ENCODE measurements around the gene CYP2D6. TPM values are rescaled to one million over a fixed set of nuclear protein-coding genes. Genes with fewer than 3 reads are reported as not detected.
"Not testable (repeated sequence)": the region's sequence is repeated elsewhere in the genome, so short reads cannot be mapped to it uniquely, and the experiment has no call there.

CYP2D6 gene
- total RNA-seq, 1 experiment from 2014 or later: 6.7 TPM

DNA sequence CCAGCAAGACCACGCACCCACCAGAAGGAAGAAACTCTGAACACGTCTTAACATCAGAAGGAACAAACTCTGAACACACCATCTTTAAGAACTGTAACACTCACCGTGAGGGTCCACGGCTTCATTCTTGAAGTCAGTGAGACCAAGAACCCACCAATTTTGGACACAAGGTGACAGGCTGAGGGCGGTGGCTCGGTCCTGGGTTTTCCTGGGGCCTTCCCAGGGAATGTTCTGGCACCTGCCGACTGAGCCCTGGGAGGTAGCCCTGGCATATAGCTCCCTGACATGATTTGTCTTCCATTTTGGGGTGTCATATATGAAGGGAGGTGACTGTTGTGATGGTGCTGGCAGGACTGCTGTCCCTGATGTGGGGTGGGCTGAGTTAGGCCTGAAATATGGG is 8.9 kb upstream of the CYP2D6 start:
- DNase-seq: not testable (repeated sequence)

DNA sequence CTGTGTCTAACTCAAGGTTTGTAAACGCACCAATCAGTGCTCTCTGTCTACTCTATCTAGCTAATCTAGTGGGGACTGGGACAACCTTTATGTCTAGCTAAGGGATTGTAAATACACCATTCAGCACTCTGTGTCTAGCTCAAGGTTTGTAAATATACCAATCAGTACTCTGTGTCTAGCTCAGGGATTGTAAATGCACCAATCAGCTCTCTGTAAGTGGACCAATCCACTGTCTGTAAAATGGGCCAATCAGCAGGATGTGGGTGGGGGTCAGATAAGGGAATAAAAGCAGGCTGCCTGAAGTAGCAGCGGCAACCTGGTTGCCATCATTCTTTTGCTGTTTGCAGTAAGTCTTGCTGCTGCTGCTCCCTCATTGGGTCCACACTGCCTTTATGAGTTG is 8.4 kb upstream of the CYP2D6 start:
- Histone ChIP-seq H3K9me3 (ENCODE audit: insufficient read depth, low read depth) (no peaks in the 10 kb centered on the region), H3K4me2 (no peak overlapping the region), H3K27me3 (ENCODE audit: insufficient read depth, low read depth) (no peaks in the 10 kb centered on the region), H3K4me1 (replicated peaks; ENCODE audit: insufficient read depth) (no peaks in the 10 kb centered on the region), H3K36me3 (ENCODE audit: low read depth) (no peaks in the 10 kb centered on the region), H3K4me3 (no peak overlapping the region), H3K27ac (no peak overlapping the region), H3K79me2 (ENCODE audit: low read depth) (no peaks in the 10 kb centered on the region), H3K9me2 (ENCODE audit: insufficient read depth) (no peaks in the 10 kb centered on the region), H4K20me1 (ENCODE audit: insufficient read depth) (no peaks in the 10 kb centered on the region), H2AFZ (no peak overlapping the region), H3F3A (ENCODE audit: insufficient read depth, low read depth) (no peaks in the 10 kb centered on the region)
- no peak for TF ChIP-seq EZH2 (IDR thresholded peaks at IDR 0.05; ENCODE audit: low read depth)
- TF ChIP-seq, protein P1, sequence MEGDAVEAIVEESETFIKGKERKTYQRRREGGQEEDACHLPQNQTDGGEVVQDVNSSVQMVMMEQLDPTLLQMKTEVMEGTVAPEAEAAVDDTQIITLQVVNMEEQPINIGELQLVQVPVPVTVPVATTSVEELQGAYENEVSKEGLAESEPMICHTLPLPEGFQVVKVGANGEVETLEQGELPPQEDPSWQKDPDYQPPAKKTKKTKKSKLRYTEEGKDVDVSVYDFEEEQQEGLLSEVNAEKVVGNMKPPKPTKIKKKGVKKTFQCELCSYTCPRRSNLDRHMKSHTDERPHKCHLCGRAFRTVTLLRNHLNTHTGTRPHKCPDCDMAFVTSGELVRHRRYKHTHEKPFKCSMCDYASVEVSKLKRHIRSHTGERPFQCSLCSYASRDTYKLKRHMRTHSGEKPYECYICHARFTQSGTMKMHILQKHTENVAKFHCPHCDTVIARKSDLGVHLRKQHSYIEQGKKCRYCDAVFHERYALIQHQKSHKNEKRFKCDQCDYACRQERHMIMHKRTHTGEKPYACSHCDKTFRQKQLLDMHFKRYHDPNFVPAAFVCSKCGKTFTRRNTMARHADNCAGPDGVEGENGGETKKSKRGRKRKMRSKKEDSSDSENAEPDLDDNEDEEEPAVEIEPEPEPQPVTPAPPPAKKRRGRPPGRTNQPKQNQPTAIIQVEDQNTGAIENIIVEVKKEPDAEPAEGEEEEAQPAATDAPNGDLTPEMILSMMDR (conservative IDR thresholded peaks at IDR 0.05): no peak
- no peak for DNase-seq
- no TSS peak for BruUV-seq (replicated peaks)
- POLR2A ChIA-PET (ENCODE audit: unreplicated experiment): no interaction called here
- CTCF ChIA-PET: no interaction called here
- intact Hi-C loops (cut with micrococcal nuclease; ENCODE audit: unreplicated experiment): no loop called here

More for the DNA sequence above, 8.9 kb upstream of the CYP2D6 start:
- CTCF ChIA-PET; H3F3A ChIP-seq (ENCODE audit: insufficient read depth, low read depth); H3K4me1 ChIP-seq (replicated peaks; ENCODE audit: insufficient read depth); H2AFZ ChIP-seq; intact Hi-C loops (cut with micrococcal nuclease; ENCODE audit: unreplicated experiment); H3K36me3 ChIP-seq (ENCODE audit: low read depth); H3K27me3 ChIP-seq (ENCODE audit: insufficient read depth, low read depth); H3K4me3 ChIP-seq; POLR2A ChIA-PET (ENCODE audit: unreplicated experiment); H3K4me2 ChIP-seq; H3K79me2 ChIP-seq (ENCODE audit: low read depth); BruUV-seq (replicated peaks); H3K27ac ChIP-seq; H3K9me2 ChIP-seq (ENCODE audit: insufficient read depth); H4K20me1 ChIP-seq (ENCODE audit: insufficient read depth); H3K9me3 ChIP-seq (ENCODE audit: insufficient read depth, low read depth): not testable (repeated sequence)

DNA sequence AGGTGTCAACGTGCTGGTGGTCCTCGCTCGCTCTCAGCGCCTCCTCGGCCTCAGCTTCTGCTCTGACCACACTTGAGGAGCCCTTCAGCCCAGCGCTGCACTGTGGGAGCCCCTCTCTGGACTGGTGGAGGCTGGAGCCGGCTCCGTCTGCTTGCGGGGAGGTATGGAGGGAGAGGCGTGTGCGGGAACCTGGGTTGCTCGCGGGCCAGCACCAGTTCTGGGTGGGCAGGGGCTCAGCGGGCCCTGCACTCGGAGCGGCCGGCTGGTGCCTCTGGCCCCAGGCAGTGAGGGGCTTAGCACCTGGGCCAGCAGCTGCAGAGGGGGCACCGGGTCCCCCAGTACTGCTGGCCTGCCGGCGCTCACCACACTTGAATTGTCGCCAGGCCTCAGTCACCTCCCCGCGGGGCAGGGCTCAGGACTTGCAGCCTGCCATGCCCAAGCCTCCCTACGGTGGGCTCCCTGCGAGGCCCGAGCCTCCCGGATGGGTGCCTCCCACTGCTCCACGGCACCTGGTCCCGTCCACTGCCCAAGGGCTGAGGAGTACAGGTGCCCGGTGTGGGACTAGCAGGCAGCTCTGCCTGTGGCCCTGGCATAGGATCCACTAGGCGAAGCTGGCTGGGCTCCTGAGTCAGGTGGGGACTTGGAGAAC is 7.6 kb upstream of the CYP2D6 start:
- no peak for TF ChIP-seq EZH2 (IDR thresholded peaks at IDR 0.05; ENCODE audit: low read depth)
- TF ChIP-seq, protein P1 (conservative IDR thresholded peaks at IDR 0.05): no peak
- H3K4me1 ChIP-seq (replicated peaks; ENCODE audit: insufficient read depth): no peaks in the 10 kb centered on the region
- H3K9me3 ChIP-seq (ENCODE audit: insufficient read depth, low read depth): no peaks in the 10 kb centered on the region
- intact Hi-C loops (cut with micrococcal nuclease; ENCODE audit: unreplicated experiment): no loop called here
- H4K20me1 ChIP-seq (ENCODE audit: insufficient read depth): no peaks in the 10 kb centered on the region
- CTCF ChIA-PET: no interaction called here
- H3K27ac ChIP-seq: no peak overlapping the region
- no peaks in the 10 kb centered on the region for H3F3A ChIP-seq (ENCODE audit: insufficient read depth, low read depth)
- no peak for DNase-seq
- no peak overlapping the region for H3K4me2 ChIP-seq
- no peaks in the 10 kb centered on the region for H3K9me2 ChIP-seq (ENCODE audit: insufficient read depth)
- H3K79me2 ChIP-seq (ENCODE audit: low read depth): no peaks in the 10 kb centered on the region
- no peaks in the 10 kb centered on the region for H3K36me3 ChIP-seq (ENCODE audit: low read depth)
- no TSS peak for BruUV-seq (replicated peaks)
- no peak overlapping the region for H2AFZ ChIP-seq
- no peak overlapping the region for H3K4me3 ChIP-seq
- no peaks in the 10 kb centered on the region for H3K27me3 ChIP-seq (ENCODE audit: insufficient read depth, low read depth)
- POLR2A ChIA-PET (ENCODE audit: unreplicated experiment): no interaction called here

DNA sequence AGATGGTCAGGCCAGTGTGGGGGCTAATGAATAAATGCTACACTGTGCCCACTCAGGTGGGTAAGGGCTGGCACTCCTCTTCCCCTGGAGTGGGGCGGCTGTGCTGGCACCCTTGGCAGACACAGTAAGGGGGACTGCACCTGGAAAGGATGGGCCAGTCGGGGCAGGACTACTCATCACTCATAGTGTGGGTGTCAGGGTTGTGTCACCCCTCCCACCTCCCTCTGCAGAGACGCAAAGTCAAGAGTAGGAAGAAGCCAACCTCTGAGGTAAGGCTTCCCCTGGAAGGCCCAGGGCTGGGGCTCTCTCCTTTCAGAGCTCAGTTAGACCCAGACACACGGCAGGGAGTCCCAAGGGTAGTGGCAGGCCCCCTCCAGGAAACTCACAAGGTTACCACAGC is 5.1 kb upstream of the CYP2D6 start:
- H3K79me2 ChIP-seq (ENCODE audit: low read depth); CTCF ChIA-PET; H3K9me2 ChIP-seq (ENCODE audit: insufficient read depth); H3K4me1 ChIP-seq (replicated peaks; ENCODE audit: insufficient read depth); H3K27me3 ChIP-seq (ENCODE audit: insufficient read depth, low read depth); DNase-seq; H2AFZ ChIP-seq; intact Hi-C loops (cut with micrococcal nuclease; ENCODE audit: unreplicated experiment); H3K4me3 ChIP-seq; H4K20me1 ChIP-seq (ENCODE audit: insufficient read depth); H3K4me2 ChIP-seq; H3K27ac ChIP-seq; H3K36me3 ChIP-seq (ENCODE audit: low read depth); H3F3A ChIP-seq (ENCODE audit: insufficient read depth, low read depth); H3K9me3 ChIP-seq (ENCODE audit: insufficient read depth, low read depth); BruUV-seq (replicated peaks); POLR2A ChIA-PET (ENCODE audit: unreplicated experiment): not testable (repeated sequence)
